ENCODE results near the gene TCEA2.

Gene TCEA2

DNA sequence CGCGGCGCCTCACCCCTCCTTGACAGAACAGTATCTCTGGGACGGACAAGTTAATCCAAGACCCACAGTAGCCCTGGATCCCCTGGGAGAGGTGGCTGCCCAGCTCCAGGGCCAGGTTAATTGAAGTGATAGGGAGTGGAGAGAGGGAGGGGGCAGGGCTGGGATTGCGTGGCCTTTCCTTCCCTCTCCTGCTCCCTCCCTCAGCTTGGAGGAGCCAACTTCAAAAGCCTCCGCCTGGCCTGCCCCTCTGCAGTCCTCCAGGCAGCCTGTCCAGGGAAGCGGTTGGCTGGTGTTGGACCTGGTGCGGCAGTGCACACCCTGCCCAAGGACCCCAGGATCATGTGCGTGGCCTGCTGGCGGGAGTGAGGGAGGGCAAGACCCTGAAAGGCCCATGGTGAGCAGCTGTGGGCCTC, 27.1 kb upstream of the TCEA2 start, which contains the start of gene C20orf204:
C20orf204 (plus strand) TSS at position 250 of the 413 bp plus-strand sequence; CDS start at position 392, 142 bp downstream.
- no peak for DNase-seq

DNA sequence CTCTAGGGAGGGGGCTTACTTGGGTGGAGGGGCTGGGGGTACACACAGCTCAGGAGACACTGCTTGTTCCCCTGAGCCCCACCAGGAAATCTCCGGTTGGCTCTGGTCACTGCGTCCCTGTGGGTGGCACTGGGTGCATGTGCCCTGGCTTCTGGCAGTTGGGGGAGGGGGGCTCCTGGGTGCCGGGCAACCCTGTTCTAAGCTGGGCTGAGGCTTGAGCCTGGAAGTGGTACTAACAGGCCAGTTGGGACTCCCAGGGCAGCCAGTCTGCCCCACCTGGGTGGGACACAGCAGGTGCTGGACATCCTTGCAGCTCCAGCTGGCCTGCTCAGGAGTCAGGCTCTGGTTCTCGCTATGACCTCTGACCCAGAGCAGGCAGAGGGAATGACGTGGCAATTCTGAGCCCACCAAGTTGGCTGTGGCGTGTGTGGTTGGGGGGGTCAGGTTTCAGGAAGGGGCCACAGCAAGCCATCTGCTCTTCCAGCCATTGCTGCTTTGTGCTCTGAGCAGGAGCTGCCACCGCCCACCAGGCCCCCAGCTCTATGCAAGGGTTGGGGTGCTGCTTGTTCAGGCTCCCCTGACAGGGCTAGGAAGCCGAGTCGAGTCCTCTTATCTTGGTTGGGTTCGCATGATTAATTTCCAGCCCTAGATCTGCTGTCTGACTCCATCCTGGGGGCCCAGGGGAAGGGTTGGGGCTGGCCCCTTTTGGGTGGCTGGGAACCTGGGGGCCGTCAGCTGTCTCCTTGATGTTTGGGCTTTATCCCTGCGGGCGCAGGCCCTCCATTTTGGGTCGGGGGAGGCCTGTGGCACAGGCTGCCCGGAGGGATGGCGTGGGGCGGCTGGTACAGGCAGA, 26.4 kb upstream of the TCEA2 start:
- no peak for DNase-seq

- DNase-seq = no peak
These were observed 25.9 kb upstream of the TCEA2 start for GRCh38 chr20:64037199-64037497.

- DNase-seq = peak; percentile 36
These were observed 25.3 kb upstream of the TCEA2 start for GRCh38 chr20:64037498-64038213.

GRCh38 chr20:64038224-64038564, 24.8 kb upstream of the TCEA2 start:
- DNase-seq = peak; percentile 76

- DNase-seq = peak; percentile 87
These were observed 24.3 kb upstream of the TCEA2 start for GRCh38 chr20:64038565-64039292.

- DNase-seq = no peak
These were observed 23.5 kb upstream of the TCEA2 start for GRCh38 chr20:64039293-64040160.

GRCh38 chr20:64040231-64041039, 22.6 kb upstream of the TCEA2 start:
- DNase-seq = no peak

DNA sequence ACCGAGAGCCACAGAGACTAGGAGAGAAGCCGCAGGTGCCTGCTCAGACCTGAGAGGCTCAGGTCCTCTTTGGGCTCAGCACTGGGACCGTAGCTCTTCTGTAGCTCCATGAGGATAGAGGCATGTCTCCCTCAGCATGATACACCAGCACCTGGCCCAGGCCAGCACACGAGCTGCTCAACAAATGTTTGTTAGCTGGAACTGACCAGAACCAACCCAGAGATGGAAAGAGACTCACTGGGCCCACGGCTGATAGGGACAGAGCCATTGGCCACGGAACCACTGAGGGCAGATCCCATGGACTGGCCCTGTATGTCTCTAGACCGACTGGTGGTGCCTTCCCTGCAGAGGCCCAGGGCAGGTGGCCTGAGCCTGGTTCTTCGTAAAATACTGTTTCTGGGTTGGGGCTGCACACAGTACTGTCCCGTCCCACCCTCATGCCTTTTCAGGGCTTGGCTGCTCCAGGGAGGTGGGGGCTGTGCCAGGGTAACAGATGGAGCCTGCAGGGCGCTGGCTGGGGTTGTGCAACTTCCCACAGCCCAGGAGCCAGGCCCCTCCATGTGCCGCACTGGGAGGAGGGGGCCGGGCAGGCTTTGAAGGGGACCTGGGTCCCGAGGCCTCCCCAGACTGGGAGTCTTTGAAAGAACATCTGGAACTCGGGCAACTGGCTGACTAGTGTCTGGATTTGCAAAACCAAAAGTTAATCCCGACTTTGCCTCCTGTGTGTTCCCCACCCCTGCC, 21.8 kb upstream of the TCEA2 start:
- no peak for DNase-seq

GRCh38 chr20:64041781-64042053, 21.3 kb upstream of the TCEA2 start:
- DNase-seq = no peak

GRCh38 chr20:64042054-64042781, 20.8 kb upstream of the TCEA2 start:
- DNase-seq = peak; percentile 58

GRCh38 chr20:64043768-64044167, 19.2 kb upstream of the TCEA2 start:
- no peak for DNase-seq

- DNase-seq = no peak
These were observed 18.3 kb upstream of the TCEA2 start for GRCh38 chr20:64044484-64045247.

GRCh38 chr20:64045346-64046011, 17.5 kb upstream of the TCEA2 start:
- no peak for DNase-seq

DNA sequence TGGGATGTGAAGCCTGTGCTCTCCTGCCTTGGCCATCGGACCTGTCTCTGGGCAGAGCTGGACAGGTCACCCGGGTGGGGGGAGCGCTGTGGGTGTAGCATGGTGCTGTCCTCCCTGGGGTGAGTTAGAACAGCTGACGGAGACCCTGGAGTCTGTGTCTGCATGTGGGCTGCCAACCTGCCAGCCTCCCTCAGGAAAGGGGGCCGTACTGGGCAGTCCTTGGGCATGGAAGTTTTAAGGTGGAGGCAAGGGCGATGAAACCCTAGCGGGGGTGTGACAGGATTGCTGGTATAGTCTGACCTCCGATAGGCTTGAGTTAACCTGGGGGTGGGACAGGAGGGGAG, 16.0 kb upstream of the TCEA2 start:
- DNase-seq = no peak

DNA sequence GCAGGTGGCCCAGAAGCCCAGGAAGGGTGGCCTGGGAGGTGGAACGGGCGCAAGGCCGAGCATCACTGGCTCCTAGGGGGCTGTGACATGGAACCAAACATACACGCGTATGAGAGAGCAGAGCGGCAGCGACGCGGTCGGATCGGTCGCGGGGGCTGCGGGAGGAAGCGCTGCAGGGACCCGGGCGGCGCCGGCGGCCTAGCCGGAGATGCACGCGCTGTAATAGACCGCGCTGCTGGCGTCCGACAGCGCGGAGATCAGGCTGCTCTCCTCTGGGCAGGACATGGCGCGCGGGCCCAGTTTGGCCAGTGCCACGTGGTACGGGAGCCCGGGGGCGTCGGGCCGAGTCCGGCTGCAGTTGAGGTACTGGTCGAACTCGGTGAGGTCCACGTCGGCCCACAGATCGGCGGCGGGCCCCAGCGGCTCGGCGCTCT, 15.0 kb upstream of the TCEA2 start:
- DNase-seq = no peak

DNA sequence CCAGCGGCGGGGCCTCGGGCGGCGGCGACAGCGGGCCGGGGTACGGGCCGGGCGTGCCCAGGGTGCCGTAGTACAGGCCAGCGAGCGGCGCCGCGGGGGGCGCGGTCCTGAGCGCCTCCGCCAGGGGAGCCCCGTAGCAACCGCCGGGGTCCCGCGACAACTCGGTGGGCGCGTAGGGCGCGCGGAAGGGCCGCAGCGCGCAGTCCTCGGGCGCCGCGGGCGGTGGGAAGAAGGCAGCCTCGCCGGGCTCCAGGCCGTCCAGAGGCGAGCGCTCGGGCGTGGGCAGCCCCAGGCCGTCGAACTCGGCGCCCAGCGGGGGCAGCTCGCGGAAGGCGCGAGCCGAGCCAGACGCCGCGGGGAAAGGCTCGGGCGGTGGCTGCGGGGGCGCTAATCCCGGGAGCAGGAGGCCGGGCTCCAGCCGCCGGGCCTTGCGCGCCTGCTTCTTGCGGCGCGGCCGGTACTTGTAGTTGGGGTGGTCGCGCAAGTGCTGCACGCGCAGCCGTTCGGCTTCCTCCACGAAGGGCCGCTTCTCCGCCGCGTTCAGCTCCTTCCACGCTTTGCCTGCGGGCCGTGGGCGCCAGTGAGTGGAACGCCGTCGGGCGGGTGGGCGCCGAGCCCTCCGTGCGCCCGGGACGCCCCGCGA, 14.5 kb upstream of the TCEA2 start:
- DNase-seq = no peak

- DNase-seq = peak; percentile 85
These were observed 13.7 kb upstream of the TCEA2 start, which contains the start of gene SOX18 for GRCh38 chr20:64049060-64049877. SOX18 (minus strand) TSS chr20:64049639; CDS start chr20:64049516, 123 bp downstream.

Data from RPMI8226 (cell line).